Measurements from ENCODE around the gene CYP11A1.

- TF ChIP-seq CTCF (conservative IDR thresholded peaks at IDR 0.05; ENCODE audit: low read length) (no peak), EZH2phosphoT487 (IDR thresholded peaks at IDR 0.05; ENCODE audit: borderline replicate concordance) (no peak)
Observed at GRCh38 chr15:74290645-74291044, 76.8 kb downstream of the CYP11A1 start.
